Esophagus muscularis mucosa (tissue), 4 donors: ENCODE data around the gene NUP214.

Experiments
- CTCF ChIP-seq, 3 experiments: fragments of 200-600 bp in 2 of 3; fragments of 450-650 bp in 1 of 3; sonication (generic) in 2 of 3; IDR thresholded peaks; one replicate each; pipeline ENCODE4 v1.5.1; 2017 to 2019; ENCODE audit warnings: antibody characterized with exemption in 3 of 3, mild to moderate bottlenecking in 2 of 3, moderate library complexity in 1 of 3
- EP300 ChIP-seq: sonication (generic); formaldehyde crosslinking; IDR thresholded peaks from one replicate; pipeline ENCODE4 v1.6.1; 2017; ENCODE audit warnings: antibody characterized with exemption
- POLR2A ChIP-seq: fragments of 450-650 bp; IDR thresholded peaks from one replicate; pipeline ENCODE4 v1.6.1; 2017; ENCODE audit warnings: antibody characterized with exemption, moderate library complexity, mild to moderate bottlenecking, low read depth
- POLR2AphosphoS5 ChIP-seq, 2 donors: sonication (generic); formaldehyde crosslinking; IDR thresholded peaks; one replicate each; pipeline ENCODE4 v1.6.1; 2017; ENCODE audit warnings: antibody characterized with exemption in 2 of 2

GRCh38 chr9:131111854-131112311 is 13.5 kb upstream of the NUP214 start:
- no peak for TF ChIP-seq CTCF (IDR thresholded peaks at IDR 0.05)
- TF ChIP-seq POLR2A, result no peak
- no peak for TF ChIP-seq EP300
- no peak for TF ChIP-seq POLR2AphosphoS5 (IDR thresholded peaks at IDR 0.05)
